MM.1S (cell line): ENCODE results near the gene ALKBH7.
"Not testable (repeated sequence)": the region's sequence is repeated elsewhere in the genome, so short reads cannot be mapped to it uniquely, and the experiment has no call there.

Experiments
- DNase-seq: peaks from one replicate; pipeline ENCODE4 v3.0.0-alpha.2; 2015
- H2AFZ ChIP-seq: fragments of 300-600 bp; sonication (generic); 2 replicates; pipeline ENCODE4 v1.6.0; 2016; ENCODE audit warnings: antibody characterized with exemption, low read length
- H3F3A ChIP-seq: fragments of 300-600 bp; sonication (generic); 2 replicates; pipeline ENCODE4 v1.6.1; 2016; ENCODE audit warnings: mild to moderate bottlenecking, antibody characterized with exemption, low read length, moderate library complexity, mixed read lengths; ENCODE audit not compliant: insufficient read depth
- H3K27ac ChIP-seq: fragments of 300-600 bp; sonication (generic); 2 replicates; pipeline ENCODE4 v1.5.1; 2016; ENCODE audit warnings: mild to moderate bottlenecking, low read length
- H3K27me3 ChIP-seq: fragments of 300-600 bp; sonication (generic); replicated peaks from 2 replicates; pipeline ENCODE4 v1.6.0; 2016; ENCODE audit warnings: low read length; ENCODE audit not compliant: insufficient read depth
- H3K36me3 ChIP-seq: fragments of 300-600 bp; sonication (generic); replicated peaks from 2 replicates; pipeline ENCODE4 v1.6.1; 2016; ENCODE audit warnings: mild to moderate bottlenecking, low read length, mixed read lengths; ENCODE audit not compliant: insufficient read depth
- H3K4me1 ChIP-seq: fragments of 300-600 bp; sonication (generic); 2 replicates; pipeline ENCODE4 v1.6.1; 2016; ENCODE audit warnings: low read length, mixed read lengths
- H3K4me2 ChIP-seq: fragments of 300-600 bp; sonication (generic); 2 replicates; pipeline ENCODE4 v1.6.0; 2016; ENCODE audit warnings: low read depth, low read length
- H3K4me3 ChIP-seq: fragments of 300-600 bp; sonication (generic); 2 replicates; pipeline ENCODE4 v1.5.1; 2016; ENCODE audit warnings: low read length, mixed read lengths
- H3K79me2 ChIP-seq: fragments of 300-600 bp; sonication (generic); 2 replicates; pipeline ENCODE4 v1.6.1; 2016; ENCODE audit warnings: mixed run types, low read length, mixed read lengths
- H3K9ac ChIP-seq: fragments of 300-600 bp; sonication (generic); 2 replicates; pipeline ENCODE4 v1.6.1; 2016; ENCODE audit warnings: low read length, mixed read lengths
- H3K9me2 ChIP-seq: fragments of 300-600 bp; sonication (generic); replicated peaks from 2 replicates; pipeline ENCODE4 v1.6.1; 2016; ENCODE audit warnings: mild to moderate bottlenecking, low read length, mixed read lengths; ENCODE audit not compliant: insufficient read depth
- H3K9me3 ChIP-seq: fragments of 300-600 bp; sonication (generic); replicated peaks from 2 replicates; pipeline ENCODE4 v1.6.1; 2016; ENCODE audit warnings: mild to moderate bottlenecking, low read length, mixed read lengths; ENCODE audit not compliant: insufficient read depth
- H4K20me1 ChIP-seq: fragments of 300-600 bp; sonication (generic); 2 replicates; pipeline ENCODE4 v1.6.1; 2016; ENCODE audit warnings: mild to moderate bottlenecking, low read length, moderate library complexity, mixed read lengths; ENCODE audit not compliant: insufficient read depth
- CTCF ChIP-seq: fragments of 300-600 bp; sonication (generic); IDR thresholded peaks from 2 replicates; pipeline ENCODE4 v1.5.1; 2016; ENCODE audit warnings: antibody characterized with exemption, low read length, mixed read lengths
- EZH2 ChIP-seq: fragments of 300-600 bp; sonication (generic); optimal IDR thresholded peaks from 2 replicates; pipeline ENCODE3; 2017; ENCODE audit warnings: low read depth, mild to moderate bottlenecking, antibody characterized with exemption, low read length, mixed read lengths
- EZH2phosphoT487 ChIP-seq: fragments of 300-600 bp; sonication (generic); IDR thresholded peaks from 2 replicates; pipeline ENCODE4 v1.6.1; 2018; ENCODE audit warnings: antibody characterized with exemption, low read length

ALKBH7 gene

GRCh38 chr19:6357174-6357573, 15.4 kb upstream of the ALKBH7 start:
- no peak for DNase-seq
- no peaks in the 10 kb centered on the region for H3K9me3 ChIP-seq
- no peaks in the 10 kb centered on the region for H3K9me2 ChIP-seq
- peaks cover 9% of the 10 kb centered on the region for H3K79me2 ChIP-seq
- no peak overlapping the region for H3K4me2 ChIP-seq
- H3K36me3 ChIP-seq, result no peaks in the 10 kb centered on the region
- H2AFZ ChIP-seq, result no peak overlapping the region
- H3K9ac ChIP-seq, result no peak overlapping the region
- no peak overlapping the region for H3K27ac ChIP-seq
- H4K20me1 ChIP-seq, result no peaks in the 10 kb centered on the region
- TF ChIP-seq EZH2phosphoT487 (no peak), EZH2 (no peak), CTCF (no peak)
- no peak overlapping the region for H3K4me3 ChIP-seq
- peaks cover 39% of the 10 kb centered on the region for H3K27me3 ChIP-seq
- H3K4me1 ChIP-seq, result no peaks in the 10 kb centered on the region
- H3F3A ChIP-seq, result peaks cover 3% of the 10 kb centered on the region; the same call in 1 of the 2 replicates

- H3K4me3 ChIP-seq, result no peak overlapping the region
- no peaks in the 10 kb centered on the region for H3K9me3 ChIP-seq
- no peaks in the 10 kb centered on the region for H3K4me1 ChIP-seq
- H3K79me2 ChIP-seq, result peaks cover 17% of the 10 kb centered on the region
- H3K4me2 ChIP-seq, result no peak overlapping the region
- no peak for TF ChIP-seq EZH2
- no peak for TF ChIP-seq CTCF
- TF ChIP-seq EZH2phosphoT487, result no peak
- no peak for DNase-seq
- no peaks in the 10 kb centered on the region for H3K36me3 ChIP-seq
- peaks cover 3% of the 10 kb centered on the region; the same call in 1 of the 2 replicates for H3F3A ChIP-seq
- no peaks in the 10 kb centered on the region for H4K20me1 ChIP-seq
- H3K9ac ChIP-seq, result no peak overlapping the region
- H3K27ac ChIP-seq, result no peak overlapping the region
- H3K9me2 ChIP-seq, result no peaks in the 10 kb centered on the region
- H2AFZ ChIP-seq, result no peak overlapping the region
- peaks cover 32% of the 10 kb centered on the region for H3K27me3 ChIP-seq
Observed at GRCh38 chr19:6358003-6358402, 14.6 kb upstream of the ALKBH7 start.

- TF ChIP-seq EZH2phosphoT487, result no peak
- TF ChIP-seq CTCF, result no peak
- TF ChIP-seq EZH2, result no peak
- no peak overlapping the region for H3K4me3 ChIP-seq
- DNase-seq, result no peak
- H4K20me1 ChIP-seq, result no peaks in the 10 kb centered on the region
- H3K36me3 ChIP-seq, result peaks cover 3% of the 10 kb centered on the region; the same call in 1 of the 2 replicates
- peaks cover 28% of the 10 kb centered on the region for H3K27me3 ChIP-seq
- no peaks in the 10 kb centered on the region for H3K4me1 ChIP-seq
- no peak overlapping the region for H3K9ac ChIP-seq
- H3K27ac ChIP-seq, result no peak overlapping the region
- no peaks in the 10 kb centered on the region for H3K9me3 ChIP-seq
- H3K4me2 ChIP-seq, result no peak overlapping the region
- H3F3A ChIP-seq, result peaks cover 3% of the 10 kb centered on the region; the same call in 1 of the 2 replicates
- peaks cover 28% of the 10 kb centered on the region for H3K79me2 ChIP-seq
- H2AFZ ChIP-seq, result no peak overlapping the region
- no peaks in the 10 kb centered on the region for H3K9me2 ChIP-seq
Observed at GRCh38 chr19:6359568-6360341, 12.8 kb upstream of the ALKBH7 start.

GRCh38 chr19:6360445-6360844, 12.1 kb upstream of the ALKBH7 start:
- DNase-seq, H4K20me1 ChIP-seq, H3K4me3 ChIP-seq, H3K4me2 ChIP-seq, H3K27ac ChIP-seq, H2AFZ ChIP-seq, H3K9me2 ChIP-seq, H3F3A ChIP-seq, H3K9ac ChIP-seq, H3K4me1 ChIP-seq, H3K36me3 ChIP-seq, H3K9me3 ChIP-seq: not testable (repeated sequence)
- Histone ChIP-seq H3K27me3 (peaks cover 28% of the 10 kb centered on the region), H3K79me2 (peaks cover 28% of the 10 kb centered on the region)

- H3K9me2 ChIP-seq, H3F3A ChIP-seq, H3K27ac ChIP-seq, DNase-seq, H3K36me3 ChIP-seq, H3K4me1 ChIP-seq, H4K20me1 ChIP-seq, H3K9me3 ChIP-seq: not testable (repeated sequence)
- H3K27me3 ChIP-seq, result peaks cover 28% of the 10 kb centered on the region
- H3K4me3 ChIP-seq, result peak overlapping the region; percentile 82
- H3K4me2 ChIP-seq, result peak overlapping the region; percentile 96; the same call in 1 of the 2 replicates
- peaks cover 28% of the 10 kb centered on the region for H3K79me2 ChIP-seq
- peak overlapping the region; percentile 42; the same call in 1 of the 2 replicates for H2AFZ ChIP-seq
- H3K9ac ChIP-seq, result peak overlapping the region; percentile 91; the same call in 1 of the 2 replicates
Observed at GRCh38 chr19:6360857-6361216, 11.8 kb upstream of the ALKBH7 start.
